HepG2 (cell line): ENCODE measurements around the gene PKD2L2.

Experiments
- DPF2 ChIP-seq: sonication (generic); formaldehyde crosslinking; IDR thresholded peaks from 2 replicates; pipeline ENCODE4 v1.4.0; 2020; ENCODE audit warnings: mild to moderate bottlenecking, low read depth, missing genetic modification reagents, borderline replicate concordance
- HDAC2 ChIP-seq: sonication (generic); formaldehyde crosslinking; IDR thresholded peaks from 2 replicates; pipeline ENCODE4 v1.4.0; 2020; ENCODE audit warnings: missing genetic modification reagents
- HNRNPUL1 ChIP-seq: fragments of 200-400 bp; formaldehyde crosslinking; IDR thresholded peaks from 2 replicates; pipeline ENCODE4 v1.6.1; 2017; ENCODE audit warnings: low read depth, mild to moderate bottlenecking, low read length, moderate library complexity
- MTF1 ChIP-seq: sonication (generic); formaldehyde crosslinking; IDR thresholded peaks from 2 replicates; pipeline ENCODE4 v1.5.0; 2020; ENCODE audit warnings: missing genetic modification reagents
- NR2F6 ChIP-seq, 2 experiments: IDR thresholded peaks; 2 replicates each; pipeline ENCODE4 v1.6.1; 2016; ENCODE audit warnings: antibody characterized with exemption in 1 of 2, mild to moderate bottlenecking in 1 of 2
- POLR2AphosphoS5 ChIP-seq: IDR thresholded peaks from 2 replicates; pipeline ENCODE4 v1.6.1; 2012; ENCODE audit warnings: low read depth, low read length
- YEATS2 ChIP-seq: sonication (generic); formaldehyde crosslinking; IDR thresholded peaks from 2 replicates; pipeline ENCODE4 v1.4.0; 2020; ENCODE audit warnings: missing genetic modification reagents, borderline replicate concordance
- ZNF17 ChIP-seq: sonication (generic); formaldehyde crosslinking; IDR thresholded peaks from 2 replicates; pipeline ENCODE4 v1.5.0; 2020; ENCODE audit warnings: mild to moderate bottlenecking, missing genetic modification reagents
- TF ChIP-seq, protein P1 (sequence below), 2 experiments: sonication (generic) in 1 of 2; formaldehyde crosslinking in 1 of 2; IDR thresholded peaks; 2 replicates each; pipeline versions ENCODE4 v1.4.0 to v1.6.1; 2018 to 2020; ENCODE audit warnings: missing genetic modification reagents in 2 of 2, borderline replicate concordance in 1 of 2, low read depth in 1 of 2, mild to moderate bottlenecking in 1 of 2, missing biosample characterization in 1 of 2
- TF ChIP-seq, protein P2 (sequence below): sonication (generic); formaldehyde crosslinking; IDR thresholded peaks from 2 replicates; pipeline ENCODE4 v1.5.0; 2020; ENCODE audit warnings: mild to moderate bottlenecking, missing genetic modification reagents, moderate library complexity
- TF ChIP-seq, protein P3 (sequence below): IDR thresholded peaks from 2 replicates; pipeline ENCODE4 v1.6.1; 2012; ENCODE audit warnings: inconsistent platforms

DNA sequence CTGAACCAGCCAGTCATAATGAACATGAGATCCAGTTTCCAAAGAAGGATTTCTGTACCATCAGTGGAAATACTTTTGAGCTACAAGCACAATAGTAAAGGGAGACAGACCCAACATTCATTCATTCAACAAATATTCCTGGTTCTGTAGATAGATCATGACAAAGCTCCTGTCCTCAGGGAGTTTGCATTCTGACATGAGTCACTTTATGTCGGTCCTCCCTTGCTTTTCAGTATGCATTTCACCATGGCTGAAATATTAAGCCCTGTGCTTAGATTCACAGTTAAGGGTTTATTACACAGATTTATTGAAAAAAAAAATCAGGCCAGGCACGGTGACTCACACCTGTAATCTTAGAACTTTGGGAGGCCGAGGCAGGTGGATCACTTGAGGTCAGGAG is 27.0 kb upstream of the PKD2L2 start:
- no peak for TF ChIP-seq NR2F6 (IDR thresholded peaks at IDR 0.05)
- no peak for TF ChIP-seq NR2F6 (CRISPR knock-in tag; IDR thresholded peaks at IDR 0.05)
- TF ChIP-seq ZNF17 (CRISPR knock-in tag), result no peak
- TF ChIP-seq POLR2AphosphoS5, result no peak
- TF ChIP-seq YEATS2, result no peak
- TF ChIP-seq, protein P1, sequence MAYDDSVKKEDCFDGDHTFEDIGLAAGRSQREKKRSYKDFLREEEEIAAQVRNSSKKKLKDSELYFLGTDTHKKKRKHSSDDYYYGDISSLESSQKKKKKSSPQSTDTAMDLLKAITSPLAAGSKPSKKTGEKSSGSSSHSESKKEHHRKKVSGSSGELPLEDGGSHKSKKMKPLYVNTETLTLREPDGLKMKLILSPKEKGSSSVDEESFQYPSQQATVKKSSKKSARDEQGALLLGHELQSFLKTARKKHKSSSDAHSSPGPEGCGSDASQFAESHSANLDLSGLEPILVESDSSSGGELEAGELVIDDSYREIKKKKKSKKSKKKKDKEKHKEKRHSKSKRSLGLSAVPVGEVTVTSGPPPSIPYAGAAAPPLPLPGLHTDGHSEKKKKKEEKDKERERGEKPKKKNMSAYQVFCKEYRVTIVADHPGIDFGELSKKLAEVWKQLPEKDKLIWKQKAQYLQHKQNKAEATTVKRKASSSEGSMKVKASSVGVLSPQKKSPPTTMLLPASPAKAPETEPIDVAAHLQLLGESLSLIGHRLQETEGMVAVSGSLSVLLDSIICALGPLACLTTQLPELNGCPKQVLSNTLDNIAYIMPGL (CRISPR knock-in tag; IDR thresholded peaks at IDR 0.05; ENCODE audit: borderline replicate concordance in 1 of 2, low read depth in 1 of 2), result no peak
- no peak for TF ChIP-seq DPF2 (CRISPR knock-in tag)
- TF ChIP-seq, protein P2, sequence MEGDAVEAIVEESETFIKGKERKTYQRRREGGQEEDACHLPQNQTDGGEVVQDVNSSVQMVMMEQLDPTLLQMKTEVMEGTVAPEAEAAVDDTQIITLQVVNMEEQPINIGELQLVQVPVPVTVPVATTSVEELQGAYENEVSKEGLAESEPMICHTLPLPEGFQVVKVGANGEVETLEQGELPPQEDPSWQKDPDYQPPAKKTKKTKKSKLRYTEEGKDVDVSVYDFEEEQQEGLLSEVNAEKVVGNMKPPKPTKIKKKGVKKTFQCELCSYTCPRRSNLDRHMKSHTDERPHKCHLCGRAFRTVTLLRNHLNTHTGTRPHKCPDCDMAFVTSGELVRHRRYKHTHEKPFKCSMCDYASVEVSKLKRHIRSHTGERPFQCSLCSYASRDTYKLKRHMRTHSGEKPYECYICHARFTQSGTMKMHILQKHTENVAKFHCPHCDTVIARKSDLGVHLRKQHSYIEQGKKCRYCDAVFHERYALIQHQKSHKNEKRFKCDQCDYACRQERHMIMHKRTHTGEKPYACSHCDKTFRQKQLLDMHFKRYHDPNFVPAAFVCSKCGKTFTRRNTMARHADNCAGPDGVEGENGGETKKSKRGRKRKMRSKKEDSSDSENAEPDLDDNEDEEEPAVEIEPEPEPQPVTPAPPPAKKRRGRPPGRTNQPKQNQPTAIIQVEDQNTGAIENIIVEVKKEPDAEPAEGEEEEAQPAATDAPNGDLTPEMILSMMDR (CRISPR knock-in tag), result no peak
- no peak for TF ChIP-seq MTF1 (CRISPR knock-in tag)
- TF ChIP-seq, protein P3, sequence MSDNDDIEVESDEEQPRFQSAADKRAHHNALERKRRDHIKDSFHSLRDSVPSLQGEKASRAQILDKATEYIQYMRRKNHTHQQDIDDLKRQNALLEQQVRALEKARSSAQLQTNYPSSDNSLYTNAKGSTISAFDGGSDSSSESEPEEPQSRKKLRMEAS, result no peak
- no peak for TF ChIP-seq HDAC2 (CRISPR knock-in tag)
- no peak for TF ChIP-seq HNRNPUL1
